GM19025 (cell line): ENCODE measurements around the gene DOCK9.

Experiments
- ATAC-seq: cut with Tn5 transposase; IDR thresholded peaks from one replicate; pipeline ENCODE4 v1.9.1; 2021; ENCODE audit warnings: mild to moderate bottlenecking, low read depth, moderate library complexity; ENCODE audit not compliant: unreplicated experiment

Gene DOCK9

GRCh38 chr13:98977568-98978265 lies at the start of gene DOCK9:
Gene DOCK9, minus strand, starts transcription at chr13:98978064. Its CDS starts 155 bp downstream, at chr13:98977909.
- ATAC-seq = no peak

DNA sequence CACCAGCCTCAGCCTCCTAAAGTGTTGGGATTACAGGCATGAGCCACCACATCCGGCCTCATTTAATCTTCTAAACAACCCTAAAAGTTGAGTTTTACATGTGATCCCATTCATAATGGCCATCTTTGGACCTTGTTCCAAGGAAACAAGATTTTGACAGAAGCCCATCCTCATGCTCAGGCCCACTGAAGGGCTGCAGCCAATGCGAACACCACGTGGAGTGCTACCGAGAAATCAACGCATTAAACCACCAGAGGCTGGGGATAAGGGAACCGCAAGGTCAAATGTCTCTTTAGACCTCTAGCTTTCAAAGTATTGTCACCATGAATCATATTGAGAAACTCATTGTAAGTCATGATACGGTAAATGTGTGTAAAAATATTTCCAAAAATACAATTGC lies 49.4 kb upstream of the DOCK9 start:
- no peak for ATAC-seq

DNA sequence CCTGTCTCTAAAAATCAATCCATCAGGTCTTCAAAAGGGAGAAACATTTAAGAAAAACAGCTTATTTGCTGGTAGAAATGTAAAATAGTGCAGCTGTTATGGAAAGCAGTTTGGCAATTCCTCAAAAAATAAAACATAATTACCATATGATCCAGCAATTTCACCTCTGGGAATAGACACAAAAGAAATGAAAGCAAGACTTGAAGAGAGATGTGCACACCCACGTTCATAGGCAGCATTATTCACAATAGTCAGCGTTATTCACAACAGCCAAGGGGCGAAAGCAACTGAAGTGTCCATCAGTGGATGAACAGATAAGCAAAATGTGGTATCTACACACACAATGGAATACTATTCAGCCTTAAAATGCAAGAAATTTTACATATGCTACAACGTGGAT lies 45.1 kb upstream of the DOCK9 start:
- no peak for ATAC-seq

GRCh38 chr13:99018418-99019180 lies 40.7 kb upstream of the DOCK9 start:
- no peak for ATAC-seq

- ATAC-seq = no peak
These were observed 38.0 kb upstream of the DOCK9 start for GRCh38 chr13:99015606-99016490.

GRCh38 chr13:99014522-99014921 lies 36.7 kb upstream of the DOCK9 start:
- ATAC-seq = no peak

DNA sequence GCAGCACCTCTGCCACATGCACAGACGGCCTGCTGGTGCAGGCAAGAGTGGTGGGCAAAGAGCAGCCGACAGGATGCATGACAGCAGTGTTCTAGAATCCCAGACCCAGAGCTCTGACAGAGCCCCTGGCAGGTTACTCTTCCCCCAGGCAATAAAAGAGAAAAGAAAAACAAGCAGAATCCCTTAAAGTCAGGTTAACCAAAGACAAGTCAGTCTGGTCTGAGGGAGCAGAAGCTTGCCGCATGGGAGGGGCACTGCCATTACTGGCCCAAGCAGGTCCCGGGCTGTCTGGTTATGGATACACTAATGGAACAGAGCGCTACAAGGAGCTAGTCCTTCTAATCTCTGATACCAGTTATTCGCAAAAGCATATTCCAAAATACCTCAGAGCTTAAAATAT lies 36.1 kb upstream of the DOCK9 start:
- ATAC-seq = no peak

GRCh38 chr13:99012539-99012938 lies 34.7 kb upstream of the DOCK9 start:
- no peak for ATAC-seq

DNA sequence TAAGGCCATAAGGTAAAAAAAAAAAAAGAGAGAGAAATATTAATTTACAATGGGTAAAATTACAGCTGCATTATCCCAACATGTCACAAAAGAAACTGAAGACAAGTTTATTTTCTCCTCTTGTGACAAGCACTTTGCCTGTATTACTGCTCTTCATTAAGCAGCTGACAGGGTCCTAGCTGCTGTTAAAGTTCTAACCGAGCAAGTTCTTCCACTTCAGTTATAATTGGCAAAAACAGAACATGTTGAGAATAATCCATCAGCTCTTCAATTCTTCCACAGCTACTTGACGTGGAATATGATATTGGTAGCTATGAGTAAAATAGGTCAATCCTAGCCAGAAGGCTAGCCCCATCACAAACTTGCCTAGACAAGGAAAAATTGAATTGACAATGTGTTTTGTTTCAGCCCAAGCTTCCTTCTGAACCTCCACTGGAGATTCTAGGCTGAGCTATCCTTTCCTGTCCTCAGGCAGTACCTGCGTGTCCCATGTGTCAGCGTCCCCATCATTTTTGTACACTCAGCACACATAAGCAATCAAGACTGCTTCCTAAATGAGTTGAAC lies 32.2 kb upstream of the DOCK9 start:
- no peak for ATAC-seq

GRCh38 chr13:99008577-99008976 lies 30.7 kb upstream of the DOCK9 start:
- no peak for ATAC-seq

GRCh38 chr13:99007414-99007986 lies 29.6 kb upstream of the DOCK9 start:
- no peak for ATAC-seq

DNA sequence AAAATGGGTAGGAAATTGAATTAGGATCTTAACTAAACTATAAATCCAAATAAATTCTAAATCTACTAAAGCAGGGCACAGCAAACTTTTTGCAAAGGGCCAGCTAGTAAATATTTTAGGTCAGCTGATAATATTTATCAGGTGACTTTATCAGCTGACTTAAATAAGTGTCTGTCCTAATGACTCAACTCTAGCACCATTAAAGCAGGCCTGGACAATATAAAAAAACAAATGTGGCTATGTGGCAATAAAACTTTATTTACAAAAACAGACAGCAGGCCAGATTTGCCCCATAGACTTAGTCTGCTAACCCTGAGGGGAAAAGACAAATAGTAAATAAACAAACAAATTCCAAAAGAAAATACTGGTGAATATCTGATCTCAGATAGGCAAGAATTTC lies 27.7 kb upstream of the DOCK9 start:
- no peak for ATAC-seq

GRCh38 chr13:99004978-99005377 lies 27.1 kb upstream of the DOCK9 start:
- ATAC-seq = no peak

DNA sequence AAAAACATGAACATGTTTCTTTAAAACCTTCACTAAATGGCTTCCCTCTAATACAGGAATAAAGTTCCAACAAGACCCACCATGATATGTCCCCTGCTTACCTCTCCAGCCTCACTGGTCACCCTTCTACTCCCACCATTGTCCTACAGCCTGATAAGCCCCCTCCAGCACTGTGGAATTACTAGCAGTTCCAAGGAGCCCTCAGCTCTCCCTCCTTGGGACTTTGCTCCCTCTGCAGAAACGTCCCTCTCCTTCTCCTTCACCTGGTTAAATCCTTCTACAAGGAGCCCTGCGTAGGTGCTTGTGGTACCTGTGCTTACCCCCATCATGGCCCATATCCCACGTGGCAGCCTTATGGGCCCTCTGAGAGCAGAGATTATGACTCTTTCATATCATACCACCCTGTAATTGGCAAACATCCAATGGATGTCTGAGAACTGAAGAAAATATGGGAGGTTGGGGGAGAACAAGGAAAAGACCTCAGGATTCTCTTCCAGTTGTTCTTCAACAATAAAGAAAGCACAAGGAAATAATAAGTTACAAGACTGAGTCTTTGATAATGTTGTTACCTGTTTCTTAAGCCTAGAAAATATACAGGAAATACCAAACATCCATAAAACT lies 26.1 kb upstream of the DOCK9 start:
- ATAC-seq = no peak

- no peak for ATAC-seq
These were observed 25.3 kb upstream of the DOCK9 start for GRCh38 chr13:99003186-99003585.

- no peak for ATAC-seq
These were observed 24.4 kb upstream of the DOCK9 start for GRCh38 chr13:99002172-99002710.

GRCh38 chr13:99000137-99000536 lies 22.3 kb upstream of the DOCK9 start:
- no peak for ATAC-seq

DNA sequence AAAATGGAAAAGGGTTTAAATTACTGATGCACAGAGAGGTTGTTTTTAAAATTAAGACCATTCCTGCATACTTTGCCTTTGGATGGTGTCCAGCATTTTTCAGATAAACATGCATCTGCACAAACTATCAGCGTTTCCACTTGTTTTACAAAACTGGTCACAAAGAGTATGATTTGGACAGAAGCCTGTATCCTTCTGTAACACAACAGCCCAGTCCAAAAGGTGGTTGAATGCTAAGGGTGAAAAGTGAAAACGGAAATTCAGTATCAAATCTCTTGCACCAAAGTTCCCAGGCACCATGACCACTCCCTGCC lies 21.7 kb upstream of the DOCK9 start:
- ATAC-seq = no peak

GRCh38 chr13:98998831-98999638 lies 21.2 kb upstream of the DOCK9 start:
- ATAC-seq = no peak
